SK-N-SH treated with all-trans-retinoic acid at 6 μM for 48 hours (cell line): ENCODE measurements around the gene ABL2.

Experiments used
- ATAC-seq: fragments of 200-7000 bp; cut with Tn5 transposase; 3 replicates; pipeline ENCODE4 v1.9.1; 2020; ENCODE audit warnings: mild to moderate bottlenecking, moderate library complexity
- ARNTL ChIP-seq: fragments of 450-650 bp; formaldehyde crosslinking; IDR thresholded peaks from 2 replicates; pipeline ENCODE4 v1.5.0; 2020; ENCODE audit warnings: low read depth, mild to moderate bottlenecking, moderate library complexity, borderline replicate concordance
- BACH2 ChIP-seq: fragments of 250-450 bp; sonication (Bioruptor Pico); IDR thresholded peaks from 2 replicates; pipeline ENCODE4 v1.9.0; 2021; ENCODE audit warnings: mild to moderate bottlenecking, borderline replicate concordance
- CREB5 ChIP-seq: fragments of 250-450 bp; sonication (Bioruptor Pico); IDR thresholded peaks from 2 replicates; pipeline ENCODE4 v1.5.1; 2020; ENCODE audit warnings: low read depth, mild to moderate bottlenecking, moderate library complexity
- CSDC2 ChIP-seq: fragments of 250-450 bp; sonication (Bioruptor Pico); IDR thresholded peaks from 2 replicates; pipeline ENCODE4 v1.5.0; 2020; ENCODE audit warnings: mild to moderate bottlenecking, moderate library complexity
- CSRNP3 ChIP-seq: fragments of 250-450 bp; sonication (Bioruptor Pico); IDR thresholded peaks from 2 replicates; pipeline ENCODE4 v1.5.1; 2021; ENCODE audit warnings: mild to moderate bottlenecking, moderate library complexity
- ESRRG ChIP-seq: fragments of 250-450 bp; sonication (Bioruptor Pico); IDR thresholded peaks from 2 replicates; pipeline ENCODE4 v1.6.1; 2021; ENCODE audit warnings: mild to moderate bottlenecking
- ISL1 ChIP-seq: fragments of 250-450 bp; sonication (Bioruptor Pico); IDR thresholded peaks from 2 replicates; pipeline ENCODE4 v2.1.2; 2022; ENCODE audit warnings: mild to moderate bottlenecking, moderate library complexity
- PATZ1 ChIP-seq: fragments of 250-450 bp; sonication (Bioruptor Pico); IDR thresholded peaks from 2 replicates; pipeline ENCODE4 v1.8.0; 2020; ENCODE audit warnings: mild to moderate bottlenecking, moderate library complexity, borderline replicate concordance
- POU6F1 ChIP-seq: fragments of 250-450 bp; sonication (Bioruptor Pico); IDR thresholded peaks from 2 replicates; pipeline ENCODE4 v1.8.0; 2021; ENCODE audit warnings: low read depth, mild to moderate bottlenecking, moderate library complexity, borderline replicate concordance
- PPARA ChIP-seq: fragments of 250-450 bp; sonication (Bioruptor Pico); IDR thresholded peaks from 2 replicates; pipeline ENCODE4 v1.5.0; 2020; ENCODE audit warnings: mild to moderate bottlenecking, borderline replicate concordance
- RARB ChIP-seq: fragments of 250-450 bp; sonication (Bioruptor Pico); IDR thresholded peaks from 2 replicates; pipeline ENCODE4 v1.8.0; 2021; ENCODE audit warnings: mild to moderate bottlenecking, moderate library complexity
- SNAI2 ChIP-seq: fragments of 250-450 bp; sonication (Bioruptor Pico); IDR thresholded peaks from 2 replicates; pipeline ENCODE4 v1.5.0; 2020; ENCODE audit warnings: mild to moderate bottlenecking, moderate library complexity
- TOX ChIP-seq: fragments of 250-450 bp; sonication (Bioruptor Pico); IDR thresholded peaks from 2 replicates; pipeline ENCODE4 v1.8.0; 2021; ENCODE audit warnings: mild to moderate bottlenecking, moderate library complexity, borderline replicate concordance
- TSHZ2 ChIP-seq: fragments of 250-450 bp; sonication (Bioruptor Pico); IDR thresholded peaks from 2 replicates; pipeline ENCODE4 v1.5.0; 2020; ENCODE audit warnings: mild to moderate bottlenecking, moderate library complexity
- ZC3H10 ChIP-seq: fragments of 250-450 bp; sonication (Bioruptor Pico); IDR thresholded peaks from 2 replicates; pipeline ENCODE4 v1.5.1; 2021; ENCODE audit warnings: mild to moderate bottlenecking, moderate library complexity
- ZFP3 ChIP-seq: fragments of 250-450 bp; sonication (Bioruptor Pico); IDR thresholded peaks from 2 replicates; pipeline ENCODE4 v1.5.0; 2020; ENCODE audit warnings: mild to moderate bottlenecking, moderate library complexity
- ZFP30 ChIP-seq: fragments of 450-650 bp; formaldehyde crosslinking; IDR thresholded peaks from 2 replicates; pipeline ENCODE4 v1.5.0; 2022; ENCODE audit warnings: mild to moderate bottlenecking, moderate library complexity
- ZNF565 ChIP-seq: fragments of 450-650 bp; formaldehyde crosslinking; conservative IDR thresholded peaks from 2 replicates; pipeline ENCODE4 v1.5.0; 2020; ENCODE audit warnings: low read depth, mild to moderate bottlenecking, moderate library complexity
- ZNF70 ChIP-seq: fragments of 450-650 bp; formaldehyde crosslinking; IDR thresholded peaks from 2 replicates; pipeline ENCODE4 v1.5.0; 2020; ENCODE audit warnings: mild to moderate bottlenecking, moderate library complexity
- ZNF8 ChIP-seq: fragments of 450-650 bp; formaldehyde crosslinking; IDR thresholded peaks from 2 replicates; pipeline ENCODE4 v1.5.0; 2020; ENCODE audit warnings: mild to moderate bottlenecking, moderate library complexity

ABL2 gene

GRCh38 chr1:179077396-179077795 is 152.1 kb downstream of the ABL2 start:
- no peak for ATAC-seq
- TF ChIP-seq ARNTL (CRISPR knock-in tag) (no peak), ZNF8 (CRISPR knock-in tag) (no peak), TOX (CRISPR knock-in tag) (no peak), ZNF565 (no peak), ZNF70 (no peak), RARB (no peak), SNAI2 (CRISPR knock-in tag) (no peak), PATZ1 (CRISPR knock-in tag) (no peak)
- TF ChIP-seq, all 23 proteins: peak for 0

GRCh38 chr1:179066471-179066870 is 163.0 kb downstream of the ABL2 start:
- no peak for ATAC-seq
- no peak for TF ChIP-seq ZFP3
- TF ChIP-seq TSHZ2 (CRISPR knock-in tag): no peak
- TF ChIP-seq PATZ1 (CRISPR knock-in tag): no peak
- TF ChIP-seq CSDC2 (CRISPR knock-in tag): no peak
- TF ChIP-seq PPARA (CRISPR knock-in tag): no peak
- no peak for TF ChIP-seq ISL1 (CRISPR knock-in tag)
- no peak for TF ChIP-seq POU6F1 (CRISPR knock-in tag)
- no peak for TF ChIP-seq ZC3H10 (CRISPR knock-in tag)
- no peak for TF ChIP-seq BACH2 (CRISPR knock-in tag)
- no peak for TF ChIP-seq CREB5 (CRISPR knock-in tag)
- no peak for TF ChIP-seq ZFP30 (CRISPR knock-in tag)
- TF ChIP-seq CSRNP3: no peak
- TF ChIP-seq ESRRG (CRISPR knock-in tag): no peak
- no peak for TF ChIP-seq SNAI2 (CRISPR knock-in tag)
